CD4-positive, alpha-beta T cell treated with Interleukin-17A for 4 hours (primary cell): ENCODE results near the gene PRKAA2.
"Not testable (repeated sequence)": the region's sequence is repeated elsewhere in the genome, so short reads cannot be mapped to it uniquely, and the experiment has no call there.

ENCODE experiments used
- DNase-seq: peaks from one replicate; pipeline ENCODE4 v3.0.0-alpha.2; 2020; ENCODE audit warnings: mixed read lengths

The PRKAA2 gene

DNA sequence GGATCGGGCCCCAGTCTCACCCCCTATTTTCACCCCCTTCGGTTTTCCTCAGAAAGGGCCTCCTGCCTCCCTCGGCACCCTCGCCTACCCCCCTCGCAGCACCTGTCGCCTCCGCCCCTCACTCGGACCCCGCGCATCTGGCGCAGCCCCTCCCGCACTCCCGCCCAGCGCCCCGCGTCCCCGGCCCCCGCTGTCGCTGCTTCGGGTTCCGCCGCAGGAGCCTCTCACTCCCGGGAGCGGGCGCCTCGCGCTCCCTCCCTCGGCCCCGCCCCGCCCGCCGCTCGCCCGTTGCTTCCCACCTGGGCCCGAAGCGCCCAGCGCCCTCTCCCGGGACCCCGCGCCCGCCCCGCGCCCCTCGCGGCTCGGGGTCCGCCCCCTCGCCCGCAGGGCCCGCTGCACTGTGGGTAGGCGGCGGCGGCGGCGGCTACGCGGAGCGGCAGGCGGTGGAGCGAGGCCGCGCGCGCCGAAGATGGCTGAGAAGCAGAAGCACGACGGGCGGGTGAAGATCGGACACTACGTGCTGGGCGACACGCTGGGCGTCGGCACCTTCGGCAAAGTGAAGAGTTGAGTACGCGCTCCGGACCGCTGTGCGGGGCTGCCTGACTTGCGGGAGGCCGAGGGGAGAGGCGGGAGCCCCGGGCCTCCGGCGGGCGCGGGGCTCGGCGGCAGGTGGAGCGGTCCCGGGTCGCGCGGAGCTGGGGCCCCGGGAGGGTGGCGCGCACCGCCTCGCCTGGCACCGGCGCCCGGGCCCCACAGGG lies at the start of gene PRKAA2:
TSS of gene PRKAA2 (plus strand) at position 396 of the 758 bp plus-strand sequence. CDS start at position 470, 74 bp downstream.
- DNase-seq: no peak

DNA sequence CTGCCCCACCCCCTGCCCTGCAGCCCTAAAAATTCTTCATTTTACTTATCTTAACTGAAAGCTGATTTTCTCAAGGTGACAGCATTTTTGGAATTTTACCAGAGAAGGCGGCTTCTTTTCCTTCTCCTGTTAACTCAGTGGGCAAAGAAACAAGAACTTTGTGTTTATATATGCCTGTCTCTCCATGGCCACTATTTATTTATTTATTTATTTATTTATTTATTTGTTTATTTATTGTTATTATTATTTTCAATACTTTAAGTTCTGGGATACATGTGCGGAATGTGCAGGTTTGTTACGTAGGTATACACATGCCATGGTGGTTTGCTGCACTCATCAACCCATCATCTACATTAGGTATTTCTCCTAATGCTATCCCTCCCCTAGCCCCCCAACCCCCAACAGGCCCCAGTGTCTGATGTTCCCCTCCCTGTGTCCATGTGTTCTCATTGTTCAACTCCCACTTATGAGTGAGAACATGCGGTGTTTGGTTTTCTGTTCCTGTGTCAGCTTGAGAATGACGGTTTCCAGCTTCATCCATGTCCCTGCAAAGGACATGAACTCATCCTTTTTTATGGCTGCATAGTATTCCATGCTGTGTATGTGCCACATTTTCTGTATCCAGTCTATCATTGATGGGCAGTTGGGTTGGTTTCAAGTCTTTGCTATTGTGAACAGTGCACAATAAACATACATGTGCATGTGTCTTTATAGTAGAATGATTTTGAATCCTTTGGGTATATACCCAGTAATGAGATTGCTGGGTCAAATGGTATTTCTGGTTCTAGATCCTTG lies 49.5 kb upstream of the PRKAA2 start:
- not testable (repeated sequence) for DNase-seq

DNA sequence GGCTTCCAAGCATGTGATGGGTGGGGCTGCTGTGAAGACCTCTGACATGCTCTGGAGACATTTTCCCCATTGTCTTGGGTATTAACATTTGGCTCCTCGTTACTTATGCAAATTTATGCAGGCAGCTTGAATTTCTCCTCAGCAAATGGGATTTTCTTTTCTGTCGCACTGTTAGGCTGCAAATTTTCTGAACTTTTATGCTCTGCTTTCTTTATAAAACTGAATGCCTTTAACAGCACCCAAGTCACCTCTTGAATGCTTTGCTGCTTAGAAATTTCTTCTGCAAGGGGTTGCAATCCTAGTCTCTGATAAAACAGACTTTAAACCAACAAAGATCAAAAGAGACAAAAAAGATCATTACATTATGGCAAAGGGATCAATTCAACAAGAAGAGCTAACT lies 35.0 kb upstream of the PRKAA2 start:
- DNase-seq: not testable (repeated sequence)

DNA sequence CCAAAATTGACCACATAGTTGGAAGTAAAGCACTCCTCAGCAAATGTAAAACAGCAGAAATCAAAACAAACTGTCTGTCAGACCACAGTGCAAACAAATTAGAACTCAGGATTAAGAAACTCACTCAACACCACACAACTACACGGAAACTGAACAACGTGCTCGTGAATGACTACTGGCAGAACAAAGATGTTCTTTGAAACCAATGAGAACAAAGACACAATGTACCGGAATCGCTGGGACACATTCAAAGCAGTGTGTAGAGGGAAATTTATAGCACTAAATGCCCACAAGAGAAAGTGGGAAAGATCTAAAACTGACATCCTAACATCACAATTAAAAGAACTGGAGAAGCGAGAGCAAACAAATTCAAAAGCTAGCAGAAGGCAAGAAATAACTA lies 34.3 kb upstream of the PRKAA2 start:
- not testable (repeated sequence) for DNase-seq

DNA sequence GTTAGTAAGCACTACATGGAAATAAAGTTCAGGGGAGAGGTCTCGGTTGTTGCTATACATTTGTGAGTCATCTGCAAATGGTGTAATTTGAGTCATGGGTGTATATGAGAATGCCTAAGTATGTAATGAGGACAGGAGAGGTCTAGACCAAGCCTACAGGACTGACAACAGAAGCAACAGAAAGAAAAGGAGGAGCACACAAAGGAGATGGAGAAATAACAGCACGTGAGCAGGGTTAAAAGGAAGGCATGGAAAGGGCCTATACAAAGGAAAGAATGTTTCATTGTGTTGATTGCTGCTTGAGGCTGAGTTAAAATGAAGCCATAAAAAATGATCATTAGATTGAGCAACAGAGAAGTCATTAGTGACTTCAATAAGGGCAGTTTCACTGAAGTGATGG lies 28.0 kb upstream of the PRKAA2 start:
- no peak for DNase-seq

DNA sequence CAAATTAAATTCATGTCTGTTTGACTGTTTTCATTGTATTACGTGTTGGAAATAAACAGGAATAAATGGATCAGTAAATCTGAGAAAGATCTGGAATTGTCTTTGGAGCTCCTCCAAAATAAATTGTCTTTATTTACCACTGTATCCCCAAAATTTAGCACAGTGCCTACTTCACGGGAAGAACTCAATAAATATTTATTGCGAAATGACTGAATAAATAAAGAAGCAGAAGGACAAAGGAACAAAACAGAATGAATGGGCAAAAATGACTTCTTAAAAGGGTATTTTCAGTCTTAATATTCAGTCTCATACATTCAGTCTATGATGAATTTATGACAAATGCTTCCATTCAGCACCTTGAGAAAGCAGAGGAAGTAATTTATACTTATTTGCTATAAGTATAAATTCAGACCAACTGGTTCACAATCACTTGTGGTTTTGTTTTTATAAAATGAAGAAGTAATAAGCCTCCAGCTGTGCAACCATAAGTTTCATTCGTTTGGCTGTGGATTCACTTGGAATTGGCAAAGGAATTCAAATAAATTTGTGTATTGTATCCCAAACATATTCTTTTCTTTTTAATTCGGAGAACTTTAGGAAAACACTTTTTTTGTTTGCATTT lies 19.2 kb upstream of the PRKAA2 start:
- DNase-seq: no peak

DNA sequence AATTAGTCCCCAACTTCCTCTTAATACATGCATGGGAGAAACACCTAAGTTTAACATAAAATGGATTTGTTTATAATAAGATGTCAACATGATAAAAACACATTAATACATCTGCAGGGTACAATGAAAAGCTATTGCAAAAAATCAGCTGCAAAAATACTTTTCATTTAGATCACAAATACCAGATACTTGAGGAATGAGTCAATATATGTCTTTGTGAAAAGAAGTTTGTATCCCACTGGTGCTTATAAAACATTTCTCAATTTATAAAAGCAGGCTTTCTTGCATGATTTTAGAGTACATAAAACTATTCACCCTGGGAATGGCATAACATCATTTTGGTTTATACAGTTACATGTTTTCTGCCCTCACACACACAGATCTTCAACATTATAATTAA lies 18.6 kb upstream of the PRKAA2 start:
- no peak for DNase-seq

DNA sequence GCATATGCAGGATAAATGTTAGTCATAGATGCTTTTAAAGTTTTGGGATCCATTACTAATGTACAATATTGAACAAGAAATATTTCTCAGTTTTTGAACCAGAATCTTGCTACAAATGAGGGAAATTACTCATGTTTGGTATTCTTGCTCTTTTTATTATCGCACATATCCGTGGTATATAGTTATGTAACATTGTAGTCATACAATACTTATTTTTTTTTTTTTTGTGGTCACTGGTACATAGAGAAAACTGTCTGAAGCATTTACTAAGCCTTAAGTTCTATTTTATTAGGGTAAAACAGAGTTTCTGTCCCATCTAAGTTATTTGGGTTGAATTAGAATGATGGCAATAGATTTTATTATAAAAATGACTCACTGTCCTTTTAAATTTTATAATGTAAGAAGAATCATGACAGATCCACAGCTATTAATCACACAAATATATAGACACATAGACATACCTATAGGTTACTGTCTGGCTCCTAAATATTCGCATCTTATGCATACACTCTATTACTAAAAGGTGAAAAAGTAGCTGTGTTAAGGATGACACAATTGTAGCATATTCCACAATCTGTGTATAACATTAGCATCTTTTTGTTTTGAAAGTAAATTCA lies 18.0 kb upstream of the PRKAA2 start:
- DNase-seq: no peak

DNA sequence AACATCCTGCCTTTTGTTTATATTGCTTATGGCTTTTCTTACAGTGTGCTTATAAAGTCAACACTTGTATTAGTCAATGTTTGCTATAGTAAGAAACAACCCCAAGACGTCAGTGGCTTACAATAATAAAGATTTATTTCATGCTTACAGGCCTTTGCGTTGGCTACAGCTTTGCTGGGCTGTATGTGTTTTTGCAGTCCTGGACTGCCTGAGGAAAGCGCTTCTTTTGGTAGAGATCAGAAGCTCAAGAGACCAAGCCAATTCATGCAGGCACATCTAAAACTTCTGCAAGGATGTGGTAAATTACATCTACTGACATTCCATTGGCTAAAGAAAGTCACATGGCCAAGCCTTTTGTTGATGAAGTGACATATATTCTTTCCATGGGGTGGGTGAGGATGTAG lies 17.5 kb upstream of the PRKAA2 start:
- DNase-seq: no peak

DNA sequence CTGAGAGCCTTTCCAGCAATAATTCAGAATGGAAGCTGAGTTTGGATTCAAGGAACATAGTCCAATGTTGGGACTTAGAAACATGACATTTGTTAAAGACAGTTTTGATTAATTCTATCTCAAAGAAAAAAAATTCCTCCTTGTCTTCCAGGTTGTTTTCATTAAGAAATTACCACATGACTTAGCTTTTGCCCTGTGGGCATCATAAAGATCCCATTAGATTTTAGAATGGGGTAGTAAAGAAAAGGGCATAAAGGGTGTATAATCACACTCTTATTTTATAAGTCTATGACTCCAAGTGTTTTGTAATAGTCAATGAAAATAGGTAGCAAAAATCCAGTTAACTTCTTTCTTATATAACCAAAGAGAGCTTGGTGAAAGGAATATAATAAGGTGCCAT lies 14.3 kb upstream of the PRKAA2 start:
- DNase-seq: no peak

DNA sequence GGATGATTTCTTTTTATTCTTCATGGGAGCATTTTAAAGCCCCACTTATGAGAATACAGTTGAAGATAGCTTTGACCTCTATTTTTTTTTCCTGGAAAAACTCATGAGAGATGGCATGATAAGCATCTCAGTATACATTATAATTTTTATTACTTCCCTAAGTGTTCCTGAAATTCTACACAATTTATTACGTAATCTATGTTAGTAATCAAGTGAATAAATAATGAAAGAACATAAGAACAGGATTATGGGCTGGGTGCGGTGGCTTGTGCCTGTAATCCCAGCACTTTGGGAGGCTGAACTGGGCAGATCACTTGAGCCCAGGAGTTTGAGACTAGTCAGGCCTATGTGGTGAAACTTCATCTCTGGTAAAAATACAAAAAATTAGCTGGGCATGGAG lies 13.2 kb upstream of the PRKAA2 start:
- no peak for DNase-seq

DNA sequence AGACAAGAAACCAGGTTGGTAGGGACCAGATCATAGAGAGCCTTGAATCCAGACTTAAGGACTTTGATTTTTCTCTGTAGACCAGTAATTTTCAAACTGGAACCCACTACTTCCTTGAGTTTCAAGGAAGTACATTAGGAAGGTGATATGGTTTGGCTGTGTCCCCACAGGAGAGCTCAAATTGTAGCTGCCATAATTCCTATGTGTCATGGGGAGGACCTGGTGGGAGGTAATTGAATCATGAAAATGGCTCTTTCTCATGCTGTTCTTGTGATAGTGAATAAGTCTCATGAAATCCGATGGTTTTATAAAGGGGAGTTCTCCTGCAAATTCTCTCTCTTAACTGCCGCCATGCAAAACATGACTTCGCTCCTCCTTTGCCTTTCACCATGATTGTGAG lies 10.1 kb upstream of the PRKAA2 start:
- DNase-seq: no peak

DNA sequence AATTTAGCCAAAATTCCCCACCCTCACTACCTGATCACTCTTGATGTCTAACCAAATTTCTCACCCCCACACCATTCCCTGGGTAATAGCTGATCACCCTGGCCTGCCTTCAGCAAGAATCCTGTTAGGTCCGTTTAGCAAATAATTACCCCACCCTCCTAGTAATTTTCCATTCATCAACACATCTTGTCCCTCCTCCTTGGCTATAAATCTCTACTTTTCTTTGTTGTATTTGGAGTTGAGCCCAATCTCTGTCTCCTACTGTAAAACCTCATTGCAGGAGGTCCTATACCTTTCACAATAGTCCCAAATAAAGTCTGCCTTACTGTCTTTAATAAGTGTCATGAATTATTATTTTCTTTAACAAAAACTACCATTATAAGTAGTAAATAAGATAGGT lies 6.9 kb upstream of the PRKAA2 start:
- no peak for DNase-seq

DNA sequence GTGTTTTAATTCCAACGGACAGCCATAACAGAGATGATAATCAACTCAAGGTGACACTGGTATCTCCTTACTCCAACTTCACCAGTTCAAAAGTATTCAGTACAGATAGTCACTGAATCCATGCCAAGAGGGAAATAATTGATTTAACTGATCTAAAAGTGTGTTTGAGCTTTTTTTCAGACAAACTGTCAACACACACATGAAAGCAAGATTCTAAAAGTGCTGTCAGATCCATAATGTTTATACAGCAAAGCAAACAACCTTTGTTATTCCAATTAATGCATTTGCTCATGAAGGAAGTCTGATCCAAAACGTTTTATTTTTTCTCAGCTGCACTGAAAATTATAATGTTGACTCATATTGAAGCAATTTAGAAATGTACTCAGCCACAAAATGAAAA lies 5.9 kb upstream of the PRKAA2 start:
- DNase-seq: no peak

DNA sequence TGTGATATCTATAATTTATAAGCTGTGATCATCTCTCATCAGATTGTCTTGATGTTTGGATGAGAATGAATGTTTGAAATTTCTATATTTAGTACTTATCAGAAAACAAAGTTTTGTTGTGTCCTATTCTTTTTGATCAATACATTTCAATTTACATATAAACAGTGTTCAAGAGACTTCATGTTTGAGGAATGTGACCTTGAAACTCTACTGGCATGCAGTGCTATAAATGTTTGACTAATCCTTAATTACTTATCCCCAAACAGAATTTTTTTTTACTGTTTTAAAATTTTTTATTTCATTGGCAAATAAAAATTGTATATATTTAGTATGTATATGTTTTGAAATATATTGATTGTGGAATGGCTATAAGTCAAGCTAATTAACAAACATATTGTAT lies 1.5 kb upstream of the PRKAA2 start:
- DNase-seq: no peak

DNA sequence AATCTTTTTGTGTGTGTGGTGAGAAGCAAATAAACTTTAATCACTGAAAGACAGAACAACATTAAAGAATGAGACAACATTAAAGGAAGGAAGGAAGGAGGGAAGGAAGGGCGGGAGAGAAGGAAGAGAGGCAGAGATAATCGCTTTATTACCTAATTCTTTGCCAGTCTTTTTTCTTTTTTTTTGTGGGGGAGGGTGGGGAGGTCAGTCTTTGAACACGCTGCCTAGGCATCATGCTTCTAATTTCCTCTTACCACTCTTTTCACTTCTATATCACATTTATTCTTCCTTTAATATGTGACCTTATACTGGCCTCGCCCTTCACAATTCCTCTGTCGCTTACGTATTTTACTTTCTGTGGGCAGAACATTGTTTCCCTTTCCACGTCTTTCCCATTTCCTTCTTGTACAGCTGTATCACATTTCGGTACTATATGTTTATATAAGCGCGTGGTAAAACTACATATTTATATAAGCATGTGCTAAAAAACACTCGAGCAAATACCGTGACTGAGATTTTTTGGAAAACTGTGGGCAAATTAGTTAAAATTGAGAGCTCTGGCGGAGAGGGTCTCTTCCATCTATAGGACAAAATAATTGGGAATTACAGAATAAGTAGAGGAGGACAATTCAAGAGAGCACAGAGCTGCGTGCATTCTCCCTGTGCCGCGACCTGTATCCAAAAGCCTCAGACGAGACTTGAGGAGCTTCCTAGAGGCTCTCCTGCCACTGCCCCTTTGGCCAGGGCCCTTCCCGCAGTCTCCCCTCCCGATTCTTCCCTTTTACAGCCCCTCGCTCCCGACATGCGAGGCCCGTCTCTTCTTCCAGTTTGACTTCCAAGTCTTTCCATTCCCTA lies 823 bp upstream of the PRKAA2 start:
- DNase-seq: no peak

DNA sequence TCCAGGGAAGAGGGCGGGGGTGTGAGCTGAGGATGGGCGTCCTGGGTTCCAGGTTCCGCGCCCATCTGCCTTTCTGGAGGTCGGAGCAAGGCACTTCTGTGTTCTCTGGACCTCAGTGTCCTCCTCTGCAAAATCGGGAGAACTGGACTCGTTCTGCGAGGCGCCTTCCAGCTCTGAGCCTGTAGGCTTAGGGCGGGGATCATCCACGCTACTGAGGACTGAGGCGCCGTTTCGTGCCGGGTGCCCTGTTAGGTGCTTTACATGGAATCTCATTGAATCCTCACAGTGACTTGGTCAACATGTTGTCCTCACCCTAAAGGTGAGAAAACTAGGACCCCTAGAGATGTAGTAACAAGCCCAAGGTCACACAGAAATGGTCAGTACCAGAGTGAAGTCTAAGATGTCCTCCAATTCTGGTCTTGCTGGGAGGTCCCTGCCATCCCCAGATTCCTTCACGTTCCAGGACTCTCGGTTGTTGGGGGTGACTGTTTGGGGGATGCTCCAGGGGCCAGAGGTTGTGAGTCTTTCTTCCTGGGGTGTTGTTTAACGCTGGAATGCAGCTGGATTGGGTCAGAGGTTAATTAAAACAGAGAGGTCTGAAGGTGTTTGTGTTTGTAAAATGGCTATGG lies 677 bp downstream of the PRKAA2 start:
- DNase-seq: no peak

DNA sequence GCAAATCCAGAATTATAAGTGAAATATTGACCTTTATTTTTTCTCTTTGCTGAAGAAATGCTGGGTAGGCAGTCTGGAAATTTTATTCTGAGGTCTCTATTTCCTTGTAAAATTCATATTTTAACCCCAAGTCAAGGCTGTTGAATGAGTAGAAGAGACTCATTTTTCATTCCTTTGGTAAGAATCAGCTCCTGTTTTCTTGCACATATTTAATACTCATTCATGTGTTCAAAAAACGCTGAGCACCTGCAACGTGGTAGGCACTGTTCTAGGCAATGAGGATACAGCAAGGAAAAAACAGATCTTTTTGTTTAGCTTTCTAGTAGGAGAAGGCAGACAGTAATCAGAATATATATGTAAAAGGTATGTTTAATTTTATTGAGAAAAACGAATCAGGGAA lies 1.5 kb downstream of the PRKAA2 start:
- DNase-seq: no peak

DNA sequence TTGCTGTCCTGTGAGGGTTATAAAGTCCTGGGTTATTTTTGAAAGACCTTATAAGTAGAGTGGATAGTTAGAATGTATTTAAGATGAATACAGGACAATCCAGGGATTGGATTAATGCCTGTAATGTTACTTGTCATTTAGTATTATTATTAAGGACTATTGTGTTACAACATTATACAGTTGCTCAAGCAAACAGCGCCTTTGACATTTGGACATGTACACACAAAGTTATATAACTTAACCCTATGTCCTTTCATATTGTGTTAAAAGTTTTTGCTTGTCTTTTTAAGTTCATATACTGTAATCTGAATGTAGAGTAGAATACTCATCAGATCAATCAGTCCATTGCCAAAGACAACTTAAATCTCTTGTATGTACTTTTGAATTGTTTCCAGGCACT lies 2.0 kb downstream of the PRKAA2 start:
- DNase-seq: no peak

DNA sequence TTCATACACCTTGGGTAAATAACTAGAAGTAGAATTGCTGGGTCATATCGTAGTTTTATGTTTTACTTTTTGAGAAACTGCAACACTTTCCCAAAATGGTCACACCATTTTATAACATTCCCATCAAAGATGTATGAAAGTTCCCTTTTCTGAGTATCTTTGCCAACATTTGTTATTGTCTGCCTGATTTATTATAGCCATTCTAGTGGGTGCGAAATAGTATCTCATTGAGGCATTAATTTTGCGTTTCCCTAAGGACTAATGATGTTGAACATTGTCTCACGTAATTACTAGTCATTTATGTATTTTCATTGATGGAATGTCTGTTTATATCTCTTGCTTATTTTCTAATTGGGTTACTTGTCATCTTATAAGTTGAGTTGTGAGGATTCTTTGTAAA lies 3.4 kb downstream of the PRKAA2 start:
- no peak for DNase-seq

DNA sequence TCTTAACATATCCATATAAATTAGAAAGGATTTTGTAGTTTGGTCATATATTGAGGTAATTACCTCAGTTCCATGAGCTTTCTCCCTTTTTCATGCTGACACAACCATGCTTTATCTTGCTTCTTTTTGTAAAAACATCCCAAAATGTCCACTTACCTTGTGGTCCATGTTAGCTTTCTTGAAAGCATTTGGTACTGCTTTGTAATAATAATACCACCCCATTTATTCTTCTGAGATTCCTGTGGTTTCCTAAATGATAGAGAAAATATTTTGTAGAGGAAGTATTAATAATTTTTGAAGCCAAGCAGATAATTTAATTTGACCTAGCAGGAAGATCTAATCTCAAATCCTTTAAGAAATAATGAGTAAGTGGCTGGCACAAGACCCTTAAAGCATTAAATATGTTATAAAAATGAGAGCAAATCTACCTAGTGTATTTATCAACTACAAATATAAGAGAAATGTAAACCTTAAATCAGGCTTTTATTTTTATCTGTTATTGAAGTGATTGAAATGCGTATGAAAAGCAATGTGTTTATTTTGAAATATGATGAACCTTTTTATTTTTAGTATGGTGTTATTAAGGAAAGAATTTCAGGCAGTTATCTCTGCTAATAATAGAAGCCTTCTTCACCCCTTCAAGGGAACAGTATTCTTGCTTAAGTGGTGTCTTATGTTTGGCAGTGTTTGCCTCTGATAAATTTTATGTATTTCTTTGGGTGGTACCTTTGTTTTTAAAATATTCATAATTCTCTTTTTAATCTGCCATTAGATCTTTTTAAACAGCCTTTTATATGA lies 9.2 kb downstream of the PRKAA2 start:
- DNase-seq: no peak
